Lower leg skin (tissue), 4 donors: ENCODE results near the gene AS3MT. TPM values are rescaled to one million over a fixed set of nuclear protein-coding genes. Genes with fewer than 3 reads are reported as not detected.
A peak's percentile ranks its signal among the peaks of the same experiment; 100 is the strongest.

Experiments used
- DNase-seq, 2 donors: peaks; one replicate each; pipeline ENCODE4 v3.0.0-alpha.2; 2019; ENCODE audit warnings: low spot score in 2 of 2
- H3K4me3 ChIP-seq: fragments of 200-600 bp; sonication (generic); 2 replicates; pipeline ENCODE4 v1.5.1; 2017; ENCODE audit warnings: mild to moderate bottlenecking, low read depth; ENCODE audit not compliant: poor library complexity, severe bottlenecking
- POLR2A ChIP-seq, 2 donors: fragments of 450-650 bp; IDR thresholded peaks; one replicate each; pipeline ENCODE4 v1.6.1; 2016 to 2017; ENCODE audit warnings: antibody characterized with exemption in 2 of 2, mild to moderate bottlenecking in 1 of 2, moderate library complexity in 1 of 2
- WGBS, 2 donors: methylation state at CpG; one replicate each; pipeline ENCODE4 v1.1.5; 2018; 5-methylcytosine and 5-hydroxymethylcytosine counted together
- intact Hi-C: fragments of 100-400 bp; cut with DNase I; formaldehyde crosslinking; loops from one replicate; pipeline ENCODE4 v1.15.0; 2023; ENCODE audit warnings: low total_unique reads
- total RNA-seq, 4 donors: library from RNA; depleted of rRNA; stranded (reverse); fragments of >200 nt; gene quantifications; one replicate each; pipeline ENCODE4 v1.1.0, GENCODE V29; 2016
- TF ChIP-seq, protein P1 (sequence below), 3 donors: fragments of 450-650 bp; IDR thresholded peaks; one replicate each; pipeline ENCODE4 v1.5.1; 2016; ENCODE audit warnings: antibody characterized with exemption in 3 of 3, mild to moderate bottlenecking in 3 of 3, moderate library complexity in 2 of 3

Gene AS3MT
- total RNA-seq, 4 donors from 2014 or later = 1.8 to 5.1 (median 3.9) TPM

DNA sequence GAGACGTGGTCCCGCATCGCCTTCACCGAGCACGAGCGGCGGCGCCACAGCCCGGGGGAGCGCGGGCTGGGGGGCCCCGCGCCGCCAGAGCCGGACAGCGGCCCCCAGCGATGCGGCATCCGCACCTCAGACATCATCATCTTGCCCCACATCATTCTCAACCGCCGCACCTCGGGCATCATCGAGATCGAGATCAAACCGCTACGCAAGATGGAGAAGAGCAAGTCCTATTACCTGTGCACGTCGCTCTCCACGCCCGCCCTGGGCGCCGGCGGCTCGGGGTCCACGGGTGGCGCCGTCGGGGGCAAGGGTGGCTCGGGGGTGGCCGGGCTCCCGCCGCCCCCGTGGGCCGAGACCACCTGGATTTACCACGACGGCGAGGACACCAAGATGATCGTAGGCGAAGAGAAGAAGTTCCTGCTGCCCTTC is 49.6 kb downstream of the AS3MT start:
- H3K4me3 ChIP-seq = peak overlapping the region; percentile 80
- DNase-seq = peak in 1 of 2 donors; percentile 20
- 0 to 1% methylated on average over 20 to 36 of the region's 49 CpGs for WGBS, 2 donors
- TF ChIP-seq POLR2A (IDR thresholded peaks at IDR 0.05) = no peak
- TF ChIP-seq, protein P1, sequence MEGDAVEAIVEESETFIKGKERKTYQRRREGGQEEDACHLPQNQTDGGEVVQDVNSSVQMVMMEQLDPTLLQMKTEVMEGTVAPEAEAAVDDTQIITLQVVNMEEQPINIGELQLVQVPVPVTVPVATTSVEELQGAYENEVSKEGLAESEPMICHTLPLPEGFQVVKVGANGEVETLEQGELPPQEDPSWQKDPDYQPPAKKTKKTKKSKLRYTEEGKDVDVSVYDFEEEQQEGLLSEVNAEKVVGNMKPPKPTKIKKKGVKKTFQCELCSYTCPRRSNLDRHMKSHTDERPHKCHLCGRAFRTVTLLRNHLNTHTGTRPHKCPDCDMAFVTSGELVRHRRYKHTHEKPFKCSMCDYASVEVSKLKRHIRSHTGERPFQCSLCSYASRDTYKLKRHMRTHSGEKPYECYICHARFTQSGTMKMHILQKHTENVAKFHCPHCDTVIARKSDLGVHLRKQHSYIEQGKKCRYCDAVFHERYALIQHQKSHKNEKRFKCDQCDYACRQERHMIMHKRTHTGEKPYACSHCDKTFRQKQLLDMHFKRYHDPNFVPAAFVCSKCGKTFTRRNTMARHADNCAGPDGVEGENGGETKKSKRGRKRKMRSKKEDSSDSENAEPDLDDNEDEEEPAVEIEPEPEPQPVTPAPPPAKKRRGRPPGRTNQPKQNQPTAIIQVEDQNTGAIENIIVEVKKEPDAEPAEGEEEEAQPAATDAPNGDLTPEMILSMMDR (IDR thresholded peaks at IDR 0.05) = no peak
- intact Hi-C loops = loop anchor here (5.0 kb wide), 2 partner anchors 148 to 328 kb away; partner anchors contain the start of gene RPEL1

DNA sequence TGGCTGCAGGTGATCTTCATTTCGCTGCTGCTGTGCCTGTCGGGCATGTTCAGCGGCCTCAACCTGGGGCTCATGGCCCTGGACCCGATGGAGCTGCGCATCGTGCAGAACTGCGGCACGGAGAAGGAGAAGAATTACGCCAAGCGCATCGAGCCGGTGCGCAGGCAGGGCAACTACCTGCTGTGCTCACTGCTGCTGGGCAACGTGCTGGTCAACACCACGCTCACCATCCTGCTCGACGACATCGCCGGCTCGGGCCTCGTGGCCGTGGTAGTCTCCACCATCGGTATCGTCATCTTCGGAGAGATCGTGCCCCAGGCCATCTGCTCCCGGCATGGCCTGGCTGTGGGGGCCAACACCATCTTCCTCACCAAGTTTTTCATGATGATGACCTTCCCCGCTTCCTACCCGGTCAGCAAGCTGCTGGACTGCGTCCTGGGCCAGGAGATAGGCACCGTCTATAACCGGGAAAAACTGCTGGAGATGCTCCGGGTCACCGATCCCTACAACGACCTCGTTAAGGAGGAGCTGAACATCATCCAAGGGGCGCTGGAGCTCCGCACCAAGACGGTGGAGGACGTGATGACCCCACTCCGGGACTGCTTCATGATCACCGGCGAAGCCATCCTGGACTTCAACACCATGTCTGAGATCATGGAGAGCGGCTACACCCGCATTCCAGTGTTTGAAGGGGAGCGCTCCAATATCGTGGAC is 50.1 kb downstream of the AS3MT start:
- 15 to 19% methylated on average over 39 to 43 of the region's 47 CpGs for WGBS, 2 donors
- peak; percentile 18 to 87 for DNase-seq
- peak overlapping the region; percentile 80 for H3K4me3 ChIP-seq
- TF ChIP-seq POLR2A (IDR thresholded peaks at IDR 0.05) = no peak
- TF ChIP-seq, protein P1 (IDR thresholded peaks at IDR 0.05) = no peak
- intact Hi-C loops = loop anchor here (5.0 kb wide), 2 partner anchors 148 to 328 kb away; partner anchors contain the start of gene RPEL1

DNA sequence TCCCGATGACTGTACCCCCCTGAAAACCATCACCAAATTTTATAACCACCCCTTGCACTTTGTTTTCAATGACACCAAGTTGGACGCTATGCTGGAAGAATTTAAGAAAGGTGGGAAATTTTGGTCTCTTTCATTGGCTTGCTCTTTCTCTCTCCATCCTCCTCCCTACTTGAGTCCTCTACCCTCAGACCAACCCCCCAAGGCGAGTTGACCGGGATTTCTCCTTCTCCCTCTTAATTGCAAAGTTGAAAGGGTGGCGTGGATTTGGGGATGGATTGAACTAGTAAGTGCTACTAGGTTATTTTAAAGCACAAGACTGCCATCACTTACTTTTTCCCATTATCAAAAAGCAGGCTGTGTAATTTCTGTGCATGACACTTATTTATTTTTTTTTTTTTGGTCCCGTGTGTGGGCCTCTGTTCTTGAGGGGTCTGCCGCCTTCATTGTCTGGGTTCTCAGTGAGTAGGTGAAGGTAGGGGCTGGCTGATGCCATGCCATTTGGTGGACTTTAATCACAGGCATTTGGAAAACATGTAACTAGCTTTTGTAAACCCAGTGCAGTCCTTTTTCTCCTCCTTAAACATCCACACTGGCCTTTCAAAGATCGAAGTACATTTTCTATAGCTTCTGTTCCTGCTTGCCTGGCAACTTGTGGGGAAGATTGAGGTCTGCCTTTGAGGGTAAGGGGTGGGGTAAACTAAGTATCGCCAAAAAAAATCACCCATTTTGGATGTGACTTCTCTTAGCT is 50.9 kb downstream of the AS3MT start:
- 45 to 49% methylated on average over 9 of the region's 9 CpGs for WGBS, 2 donors
- no peak overlapping the region for H3K4me3 ChIP-seq
- TF ChIP-seq, protein P1 (IDR thresholded peaks at IDR 0.05) = no peak
- no peak for TF ChIP-seq POLR2A (IDR thresholded peaks at IDR 0.05)
- no peak for DNase-seq
- intact Hi-C loops = loop anchor here (5.0 kb wide), 2 partner anchors 147 to 327 kb away; partner anchors contain the start of gene RPEL1

DNA sequence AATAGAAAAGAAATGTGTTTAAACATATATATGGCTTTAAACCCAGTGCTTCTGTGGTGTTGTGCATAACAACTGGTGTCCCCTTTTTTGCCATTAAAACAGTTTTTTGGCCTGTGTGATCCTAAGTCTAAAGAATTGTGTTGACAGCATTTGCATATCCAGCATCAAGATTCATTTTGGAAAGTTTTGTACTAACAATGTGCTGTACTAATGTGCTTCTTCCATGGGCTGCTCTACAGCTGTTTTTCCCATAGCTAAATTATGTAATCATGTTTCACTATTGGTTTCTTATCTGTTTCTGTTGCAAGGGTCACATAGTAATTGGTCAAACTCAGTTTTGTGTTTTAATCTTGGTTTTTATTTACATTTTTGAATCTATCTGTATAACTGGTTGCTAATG is 54.3 kb downstream of the AS3MT start:
- no peak overlapping the region for H3K4me3 ChIP-seq
- no peak for DNase-seq
- intact Hi-C loops = no loop called here
- no peak for TF ChIP-seq POLR2A (IDR thresholded peaks at IDR 0.05)
- TF ChIP-seq, protein P1 (IDR thresholded peaks at IDR 0.05) = no peak

DNA sequence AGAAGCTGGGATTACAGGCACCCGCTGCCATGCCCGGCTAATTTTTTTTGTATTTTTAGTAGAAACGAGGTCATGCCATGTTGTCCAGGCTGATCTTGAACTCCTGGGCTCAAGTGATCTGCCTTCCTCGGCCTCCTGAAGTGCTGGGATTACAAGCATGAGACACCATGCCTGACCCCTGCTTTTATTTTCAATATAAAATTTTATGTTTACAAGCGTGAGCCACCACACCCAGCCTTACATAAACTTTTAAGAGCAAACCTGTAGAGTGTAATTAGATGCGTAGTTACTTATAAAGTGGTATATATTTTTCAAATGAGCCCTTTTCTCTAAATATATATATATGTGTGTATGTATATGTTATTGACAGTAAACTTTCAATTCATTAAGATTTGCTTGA is 57.6 kb downstream of the AS3MT start:
- TF ChIP-seq, protein P1 (IDR thresholded peaks at IDR 0.05) = no peak
- no peak for TF ChIP-seq POLR2A (IDR thresholded peaks at IDR 0.05)
- WGBS, 2 donors = 93 to 97% methylated on average over 6 of the region's 6 CpGs
- no peak for DNase-seq
- H3K4me3 ChIP-seq = no peak overlapping the region
- intact Hi-C loops = no loop called here
